GM19238 (cell line): ENCODE data around the gene KRT6C.

ENCODE experiments used
- DNase-seq: peaks from one replicate; pipeline ENCODE4 v3.0.0; 2011; ENCODE audit warnings: low spot score; ENCODE audit not compliant: insufficient read length

Gene KRT6C

GRCh38 chr12:52434760-52435530, 38.7 kb downstream of the KRT6C start:
- no peak for DNase-seq

GRCh38 chr12:52434081-52434733, 39.4 kb downstream of the KRT6C start, which contains the start of gene KRT75:
TSS of gene KRT75 (minus strand) at chr12:52434371. CDS start at chr12:52434304, 67 bp downstream.
- DNase-seq: no peak

- DNase-seq: no peak
Measured at GRCh38 chr12:52433501-52434080, 40.0 kb downstream of the KRT6C start.

- no peak for DNase-seq
Measured at GRCh38 chr12:52432559-52433207, 40.9 kb downstream of the KRT6C start.

- no peak for DNase-seq
Measured at GRCh38 chr12:52428121-52428520, 45.5 kb downstream of the KRT6C start.

GRCh38 chr12:52427083-52427482, 46.5 kb downstream of the KRT6C start:
- no peak for DNase-seq

- DNase-seq: no peak
Measured at GRCh38 chr12:52426034-52426433, 47.6 kb downstream of the KRT6C start.

GRCh38 chr12:52425466-52425865, 48.1 kb downstream of the KRT6C start:
- DNase-seq: no peak

- DNase-seq: no peak
Measured at GRCh38 chr12:52423661-52424500, 49.7 kb downstream of the KRT6C start.

GRCh38 chr12:52423035-52423434, 50.6 kb downstream of the KRT6C start:
- DNase-seq: no peak

GRCh38 chr12:52419656-52420055, 53.9 kb downstream of the KRT6C start:
- no peak for DNase-seq

GRCh38 chr12:52418576-52419110, 55.0 kb downstream of the KRT6C start:
- no peak for DNase-seq
